AG09319 (cell line): Measurements from ENCODE around the gene NDUFS7.

Experiments used
- DNase-seq: peaks from one replicate; pipeline ENCODE4 v3.0.0-alpha.2; 2010; ENCODE audit warnings: low read depth; ENCODE audit errors: extremely low read depth
- TF ChIP-seq, protein P1 (sequence below): IDR thresholded peaks from 2 replicates; pipeline ENCODE4 v1.5.1; 2011; ENCODE audit warnings: low read depth, mild to moderate bottlenecking, inconsistent platforms, low read length, moderate library complexity

The NDUFS7 gene

DNA sequence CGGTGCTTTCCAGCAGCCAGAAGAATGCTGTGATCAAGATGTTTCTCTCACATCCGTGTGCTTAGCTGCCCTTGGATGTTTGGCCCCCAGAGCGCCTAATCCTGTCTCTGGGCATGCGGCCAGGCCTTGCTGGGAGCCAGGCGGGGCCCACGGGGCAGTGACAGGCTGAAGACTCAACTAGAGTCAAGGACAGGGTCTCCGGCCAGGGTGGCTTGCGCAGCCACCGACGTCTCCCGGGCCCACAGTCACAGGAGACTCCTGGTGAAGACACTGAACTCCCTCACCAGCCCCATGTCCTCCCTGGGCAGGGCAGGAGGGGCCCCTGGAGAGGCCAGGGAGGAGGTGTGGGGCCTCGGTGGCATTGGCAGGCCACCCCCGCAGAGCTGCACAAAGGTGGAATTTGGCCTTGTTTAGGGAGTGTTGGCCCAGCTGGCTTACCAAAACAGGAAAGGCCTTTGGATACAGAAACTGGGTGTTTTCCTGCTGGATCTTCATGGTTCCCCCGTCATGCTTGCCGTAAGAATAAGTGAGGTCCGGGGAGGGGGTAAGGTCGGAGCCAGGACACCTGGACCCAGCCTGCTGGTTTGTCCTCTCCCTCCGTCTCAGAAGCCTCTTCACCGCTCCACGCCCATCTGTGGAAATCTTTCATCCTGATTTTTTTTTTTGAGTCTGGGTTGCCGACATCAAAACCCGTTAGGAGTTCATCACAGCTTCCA, 10.0 kb upstream of the NDUFS7 start:
- TF ChIP-seq, protein P1, sequence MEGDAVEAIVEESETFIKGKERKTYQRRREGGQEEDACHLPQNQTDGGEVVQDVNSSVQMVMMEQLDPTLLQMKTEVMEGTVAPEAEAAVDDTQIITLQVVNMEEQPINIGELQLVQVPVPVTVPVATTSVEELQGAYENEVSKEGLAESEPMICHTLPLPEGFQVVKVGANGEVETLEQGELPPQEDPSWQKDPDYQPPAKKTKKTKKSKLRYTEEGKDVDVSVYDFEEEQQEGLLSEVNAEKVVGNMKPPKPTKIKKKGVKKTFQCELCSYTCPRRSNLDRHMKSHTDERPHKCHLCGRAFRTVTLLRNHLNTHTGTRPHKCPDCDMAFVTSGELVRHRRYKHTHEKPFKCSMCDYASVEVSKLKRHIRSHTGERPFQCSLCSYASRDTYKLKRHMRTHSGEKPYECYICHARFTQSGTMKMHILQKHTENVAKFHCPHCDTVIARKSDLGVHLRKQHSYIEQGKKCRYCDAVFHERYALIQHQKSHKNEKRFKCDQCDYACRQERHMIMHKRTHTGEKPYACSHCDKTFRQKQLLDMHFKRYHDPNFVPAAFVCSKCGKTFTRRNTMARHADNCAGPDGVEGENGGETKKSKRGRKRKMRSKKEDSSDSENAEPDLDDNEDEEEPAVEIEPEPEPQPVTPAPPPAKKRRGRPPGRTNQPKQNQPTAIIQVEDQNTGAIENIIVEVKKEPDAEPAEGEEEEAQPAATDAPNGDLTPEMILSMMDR = no peak
- no peak for DNase-seq

DNA sequence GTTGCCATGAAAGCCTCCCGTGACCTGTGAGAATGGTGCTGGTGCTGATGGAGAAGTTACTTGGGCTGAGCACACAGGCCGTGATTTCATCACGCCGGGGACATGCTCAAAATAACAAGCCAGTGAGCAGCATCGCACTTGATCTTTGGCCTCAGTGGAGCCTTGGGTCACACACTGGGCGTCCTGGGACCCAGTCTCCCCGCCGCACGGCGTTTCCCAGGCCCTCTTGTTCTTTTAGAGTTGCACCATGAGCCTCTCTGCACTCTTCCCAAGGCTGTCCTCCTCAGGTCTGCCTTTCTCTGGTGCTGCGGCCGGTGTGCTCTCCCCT, 9.5 kb upstream of the NDUFS7 start:
- DNase-seq = no peak
- TF ChIP-seq, protein P1 = no peak

DNA sequence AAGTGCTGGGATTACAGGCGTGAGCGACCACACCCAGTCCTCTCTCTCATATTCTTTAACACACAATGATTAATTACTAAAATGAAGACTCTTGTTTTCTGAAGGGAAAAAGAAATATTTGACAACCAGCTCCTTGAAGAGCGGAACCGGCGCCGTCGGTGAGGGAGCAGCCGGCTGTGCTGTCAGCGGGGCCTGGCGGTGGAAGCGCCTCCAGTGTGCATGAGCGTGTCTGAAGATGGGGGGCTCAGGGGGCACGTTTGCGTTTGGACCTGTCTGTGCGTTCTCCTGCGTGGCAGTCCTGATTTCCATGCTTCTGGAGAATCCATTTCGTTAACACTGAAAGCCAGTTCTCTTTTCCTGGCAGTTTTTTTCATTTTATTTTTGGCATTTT, 7.3 kb upstream of the NDUFS7 start:
- TF ChIP-seq, protein P1 = no peak
- DNase-seq = no peak

DNA sequence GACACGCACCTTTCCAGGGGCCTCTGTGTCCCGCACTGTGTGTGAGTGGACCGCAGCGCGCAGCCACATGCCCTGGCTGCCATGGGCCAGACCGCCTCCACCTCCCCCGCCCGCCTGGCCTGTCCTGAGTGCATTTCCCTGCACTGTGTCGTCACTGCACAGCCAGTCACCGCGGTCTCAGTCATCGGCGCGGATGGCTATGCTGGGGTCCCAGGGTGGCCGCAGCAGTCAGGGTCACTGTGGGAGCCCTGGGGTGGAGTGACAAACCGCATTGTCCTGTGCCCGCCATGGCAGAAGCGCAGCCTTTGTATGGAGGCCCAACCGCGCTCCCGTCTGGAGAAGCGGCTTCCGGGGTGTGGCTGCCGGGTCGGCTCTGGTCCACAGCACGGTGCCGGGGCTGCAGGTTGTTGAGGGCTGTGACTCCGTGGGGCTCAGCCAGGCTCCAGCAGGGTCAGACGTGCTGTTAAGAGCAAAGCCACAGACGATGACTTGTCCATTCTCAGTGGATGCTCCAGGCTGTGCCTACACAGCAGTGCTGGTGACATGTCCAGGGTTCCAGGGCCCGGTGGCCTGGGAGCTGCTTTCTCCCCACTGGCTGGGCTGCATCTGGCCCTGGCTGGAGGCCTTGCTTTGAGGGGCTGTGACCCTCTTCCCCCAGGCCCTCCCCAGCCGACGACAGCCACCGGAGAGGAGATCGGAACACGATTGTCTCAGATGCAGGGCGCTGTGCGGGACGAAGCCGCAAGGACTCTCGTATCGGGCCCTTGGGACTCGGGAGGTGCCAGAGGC, 6.3 kb upstream of the NDUFS7 start:
- TF ChIP-seq, protein P1 = no peak
- no peak for DNase-seq

DNA sequence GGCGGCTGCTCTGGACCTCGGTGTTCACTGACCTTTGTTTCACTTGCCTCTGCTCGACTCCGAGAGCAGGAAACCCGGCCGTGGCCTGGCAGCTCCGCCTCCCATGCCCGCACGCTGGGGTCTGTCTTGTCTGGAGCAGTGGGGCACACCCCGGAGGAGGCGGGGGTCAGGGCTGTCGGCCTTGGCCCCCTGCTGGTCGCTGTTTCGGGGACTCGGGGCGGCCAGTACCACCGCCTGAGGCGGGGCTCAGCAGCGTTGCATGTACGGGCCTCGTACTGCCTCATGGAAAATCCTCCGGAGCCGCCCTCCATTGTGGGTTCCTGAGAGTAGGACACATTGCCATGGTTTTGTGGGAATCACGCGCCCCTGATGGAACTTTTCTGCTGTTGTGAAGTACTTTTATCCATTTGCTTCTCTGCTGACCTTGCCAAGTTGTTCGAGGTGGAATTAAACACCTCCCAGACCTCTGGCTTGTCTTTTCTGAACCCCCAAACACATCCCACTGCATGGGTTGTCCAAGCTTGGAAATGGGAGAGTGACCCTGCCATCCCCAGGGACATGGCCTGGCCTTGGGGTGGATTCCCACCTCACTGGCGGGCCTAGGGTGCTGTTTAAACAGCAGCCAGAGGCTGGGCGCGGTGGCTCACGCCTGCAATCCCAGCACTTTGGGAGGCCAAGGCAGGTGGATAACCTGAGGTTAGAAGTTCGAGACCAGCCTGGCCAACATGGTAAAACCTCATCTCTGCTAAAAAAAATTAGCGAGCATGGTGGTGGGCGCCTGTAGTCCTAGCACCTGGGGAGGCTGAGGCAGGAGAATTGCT, 5.5 kb upstream of the NDUFS7 start:
- no peak for DNase-seq
- TF ChIP-seq, protein P1 = no peak; the same call in 1 of the 2 replicates

DNA sequence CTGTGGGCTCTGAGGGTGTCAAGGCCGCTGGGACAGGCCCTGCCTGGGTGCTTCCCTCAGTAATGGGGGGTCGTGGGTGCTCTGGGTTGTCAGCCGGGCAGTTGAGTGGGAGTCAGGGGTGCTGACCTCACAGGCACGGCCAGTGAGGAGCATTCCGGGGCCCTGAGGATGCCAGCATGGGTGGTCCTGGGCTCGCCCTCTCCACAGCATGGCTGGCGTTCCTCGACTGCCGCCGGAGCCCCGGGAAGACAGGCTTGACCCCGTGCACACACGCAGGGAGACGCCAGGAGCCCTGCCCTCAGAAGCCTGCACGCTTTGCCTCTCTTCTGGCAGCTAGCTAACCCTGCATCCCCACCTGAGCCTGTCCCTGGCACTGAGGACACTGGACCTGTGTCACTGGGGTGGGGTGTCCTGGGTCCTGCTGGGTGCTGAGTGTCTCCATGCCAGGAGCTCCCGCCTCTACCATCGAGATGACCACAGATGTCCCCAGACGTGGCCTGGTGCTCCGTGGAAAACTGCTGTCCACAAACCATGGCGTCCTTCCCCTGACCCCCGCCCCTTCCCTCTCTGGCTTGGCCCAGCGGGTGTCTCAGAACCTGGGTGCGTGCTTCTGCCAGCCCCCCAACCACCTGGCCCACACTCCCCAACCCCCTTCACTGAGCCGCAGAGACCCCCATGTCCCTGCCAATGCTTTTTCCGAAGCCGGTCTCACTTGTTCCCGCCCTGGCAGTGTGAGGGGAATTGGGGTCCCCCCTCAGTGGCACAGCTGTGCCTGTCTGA, 4.4 kb upstream of the NDUFS7 start:
- DNase-seq = no peak
- TF ChIP-seq, protein P1 = no peak
